ENCODE measurements around the gene CSK. TPM values are rescaled to one million over a fixed set of nuclear protein-coding genes. Genes with fewer than 3 reads are reported as not detected.

CSK gene
- total RNA-seq, 2 donors from 2014 or later, result 64.3 to 68.5 TPM

DNA sequence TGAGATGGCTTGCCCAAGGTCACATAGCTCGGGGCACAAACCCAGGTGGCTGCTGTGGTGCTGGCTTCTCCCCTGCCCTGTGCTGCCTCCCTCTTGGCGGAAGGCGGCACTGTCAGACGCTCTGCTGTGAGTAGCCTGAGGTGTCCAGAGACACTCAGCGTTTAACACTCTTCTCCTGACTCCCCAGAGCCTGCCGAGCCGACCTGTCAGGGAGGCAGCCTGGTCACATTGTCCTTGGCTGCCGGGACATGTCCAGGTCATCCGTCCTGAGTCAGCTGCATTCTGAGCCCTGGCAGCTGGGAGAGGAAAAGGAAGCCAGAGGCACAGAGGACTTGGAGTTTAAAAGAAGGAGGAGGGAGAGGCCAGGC lies 35.5 kb downstream of the CSK start:
- no peak overlapping the region for H3K4me3 ChIP-seq (ENCODE audit: low read length)
- H3K9ac ChIP-seq (ENCODE audit: extremely low read depth, low read length, poor library complexity, severe bottlenecking), result no peak overlapping the region
- peaks cover 9% of the 10 kb centered on the region for H3K4me1 ChIP-seq (ENCODE audit: control insufficient read depth, insufficient read depth, low read length)
- Mint-ChIP-seq H3K9me3 (no peaks in the 10 kb centered on the region), H3K27me3 (ENCODE audit: insufficient read depth) (peaks cover 2% of the 10 kb centered on the region), H3K4me1 (peaks cover 7% of the 10 kb centered on the region), H3K27ac (no peak overlapping the region), H3K4me3 (no peak overlapping the region), H3K36me3 (ENCODE audit: low read depth) (no peaks in the 10 kb centered on the region)
- no peak overlapping the region for H3K27ac ChIP-seq (ENCODE audit: low read depth, low read length)
- no peaks in the 10 kb centered on the region for H3K36me3 ChIP-seq (ENCODE audit: control insufficient read depth, insufficient read depth, low read length)
- H3K27me3 ChIP-seq (ENCODE audit: control insufficient read depth, insufficient read depth, low read length, poor library complexity, severe bottlenecking), result no peaks in the 10 kb centered on the region
- WGBS, 2 experiments (ENCODE audit: insufficient coverage in 1 of 2, insufficient read length in 1 of 2), result 64 to 68% methylated on average over 6 to 9 of the region's 9 CpGs
- H3K9me3 ChIP-seq (ENCODE audit: control insufficient read depth, low read length), result no peaks in the 10 kb centered on the region
- DNase-seq, result peak; percentile 76
- TF ChIP-seq, protein P1, sequence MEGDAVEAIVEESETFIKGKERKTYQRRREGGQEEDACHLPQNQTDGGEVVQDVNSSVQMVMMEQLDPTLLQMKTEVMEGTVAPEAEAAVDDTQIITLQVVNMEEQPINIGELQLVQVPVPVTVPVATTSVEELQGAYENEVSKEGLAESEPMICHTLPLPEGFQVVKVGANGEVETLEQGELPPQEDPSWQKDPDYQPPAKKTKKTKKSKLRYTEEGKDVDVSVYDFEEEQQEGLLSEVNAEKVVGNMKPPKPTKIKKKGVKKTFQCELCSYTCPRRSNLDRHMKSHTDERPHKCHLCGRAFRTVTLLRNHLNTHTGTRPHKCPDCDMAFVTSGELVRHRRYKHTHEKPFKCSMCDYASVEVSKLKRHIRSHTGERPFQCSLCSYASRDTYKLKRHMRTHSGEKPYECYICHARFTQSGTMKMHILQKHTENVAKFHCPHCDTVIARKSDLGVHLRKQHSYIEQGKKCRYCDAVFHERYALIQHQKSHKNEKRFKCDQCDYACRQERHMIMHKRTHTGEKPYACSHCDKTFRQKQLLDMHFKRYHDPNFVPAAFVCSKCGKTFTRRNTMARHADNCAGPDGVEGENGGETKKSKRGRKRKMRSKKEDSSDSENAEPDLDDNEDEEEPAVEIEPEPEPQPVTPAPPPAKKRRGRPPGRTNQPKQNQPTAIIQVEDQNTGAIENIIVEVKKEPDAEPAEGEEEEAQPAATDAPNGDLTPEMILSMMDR (conservative IDR thresholded peaks at IDR 0.05), result peak; percentile 53

DNA sequence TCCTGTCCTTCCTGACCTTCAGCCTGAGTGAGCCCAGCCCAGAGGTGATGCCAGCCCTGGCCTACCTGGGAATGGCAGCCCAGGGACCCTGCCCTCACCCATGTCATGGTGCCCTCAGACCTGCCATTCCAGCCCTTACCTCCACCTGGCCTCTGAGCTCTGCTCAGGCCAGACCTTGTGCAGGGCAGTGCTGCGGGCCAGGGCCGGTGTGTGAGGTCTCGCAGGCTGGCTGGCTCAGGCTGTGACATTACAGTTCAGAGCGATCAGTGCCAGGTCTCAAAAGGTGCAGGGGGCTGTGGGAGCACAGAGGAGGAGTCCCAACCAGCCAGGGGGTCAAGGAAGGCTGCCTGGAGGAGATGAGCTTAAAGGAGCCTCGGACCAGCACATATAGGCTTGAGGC lies 38.2 kb downstream of the CSK start:
- TF ChIP-seq, protein P1 (conservative IDR thresholded peaks at IDR 0.05), result no peak
- peaks cover 19% of the 10 kb centered on the region for H3K27me3 ChIP-seq (ENCODE audit: control insufficient read depth, insufficient read depth, low read length, poor library complexity, severe bottlenecking)
- H3K4me3 Mint-ChIP-seq, result no peak overlapping the region

DNA sequence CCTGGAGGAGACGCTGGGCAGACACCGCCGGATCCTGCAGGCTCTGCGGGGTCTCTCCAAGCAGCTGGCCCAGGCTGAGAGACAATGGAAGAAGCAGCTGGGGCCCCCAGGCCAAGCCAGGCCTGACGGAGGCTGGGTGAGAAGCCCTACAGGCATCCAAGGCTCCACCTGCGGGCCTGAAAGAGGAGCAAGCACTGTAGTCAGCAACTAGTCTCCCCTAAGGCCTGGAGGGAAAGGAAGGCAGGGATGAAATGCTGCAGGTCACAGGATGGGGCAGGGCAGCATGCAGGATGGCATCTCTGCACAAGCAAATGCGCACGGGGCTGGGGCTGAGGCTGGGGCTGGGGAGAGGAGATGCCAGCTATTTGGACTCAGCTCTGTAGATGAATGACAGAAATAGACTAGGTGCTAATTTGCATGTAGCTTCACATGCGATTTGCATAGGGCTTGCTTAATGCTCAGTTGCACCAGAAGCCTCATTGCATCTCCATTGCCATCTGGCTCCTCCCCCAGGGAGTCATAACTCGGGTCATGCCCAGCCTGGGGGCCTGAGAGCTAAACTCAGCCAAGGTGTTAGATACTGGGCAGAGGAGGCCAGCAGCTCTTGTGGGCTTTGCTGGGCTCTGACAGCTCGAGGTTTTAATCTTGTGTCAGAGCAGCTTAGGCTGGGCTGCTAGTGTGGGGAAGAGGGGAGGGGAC lies 39.4 kb downstream of the CSK start:
- Histone ChIP-seq H3K36me3 (ENCODE audit: control insufficient read depth, insufficient read depth, low read length) (no peaks in the 10 kb centered on the region), H3K9me3 (ENCODE audit: control insufficient read depth, low read length) (no peaks in the 10 kb centered on the region), H3K4me3 (ENCODE audit: low read length) (no peak overlapping the region), H3K9ac (ENCODE audit: extremely low read depth, low read length, poor library complexity, severe bottlenecking) (no peak overlapping the region), H3K4me1 (ENCODE audit: control insufficient read depth, insufficient read depth, low read length) (peaks cover 9% of the 10 kb centered on the region), H3K27me3 (ENCODE audit: control insufficient read depth, insufficient read depth, low read length, poor library complexity, severe bottlenecking) (peaks cover 31% of the 10 kb centered on the region), H3K27ac (ENCODE audit: low read depth, low read length) (peak overlapping the region; percentile 80)
- peaks cover 7% of the 10 kb centered on the region for H3K4me1 Mint-ChIP-seq
- WGBS, 2 experiments (ENCODE audit: insufficient coverage in 1 of 2, insufficient read length in 1 of 2), result 48 to 49% methylated on average over 6 to 11 of the region's 11 CpGs
- peaks cover 25% of the 10 kb centered on the region for H3K27me3 Mint-ChIP-seq (ENCODE audit: insufficient read depth)
- DNase-seq, result peak; percentile 65
- no peaks in the 10 kb centered on the region for H3K36me3 Mint-ChIP-seq (ENCODE audit: low read depth)
- no peaks in the 10 kb centered on the region for H3K9me3 Mint-ChIP-seq
- H3K27ac Mint-ChIP-seq, result no peak overlapping the region
- no peak overlapping the region for H3K4me3 Mint-ChIP-seq
- TF ChIP-seq, protein P1 (conservative IDR thresholded peaks at IDR 0.05), result no peak

More for the DNA sequence above, 38.2 kb downstream of the CSK start:
- no peak for DNase-seq
- H3K27me3 Mint-ChIP-seq (ENCODE audit: insufficient read depth), result peaks cover 14% of the 10 kb centered on the region
- Histone ChIP-seq H3K9ac (ENCODE audit: extremely low read depth, low read length, poor library complexity, severe bottlenecking) (no peak overlapping the region), H3K4me1 (ENCODE audit: control insufficient read depth, insufficient read depth, low read length) (peaks cover 9% of the 10 kb centered on the region), H3K9me3 (ENCODE audit: control insufficient read depth, low read length) (no peaks in the 10 kb centered on the region), H3K4me3 (ENCODE audit: low read length) (no peak overlapping the region), H3K27ac (ENCODE audit: low read depth, low read length) (no peak overlapping the region), H3K36me3 (ENCODE audit: control insufficient read depth, insufficient read depth, low read length) (no peaks in the 10 kb centered on the region)
- WGBS, 2 experiments (ENCODE audit: insufficient coverage in 1 of 2, insufficient read length in 1 of 2), result 95 to 97% methylated on average over 4 to 5 of the region's 5 CpGs
- no peaks in the 10 kb centered on the region for H3K36me3 Mint-ChIP-seq (ENCODE audit: low read depth)
- H3K4me1 Mint-ChIP-seq, result peaks cover 7% of the 10 kb centered on the region
- no peaks in the 10 kb centered on the region for H3K9me3 Mint-ChIP-seq
- no peak overlapping the region for H3K27ac Mint-ChIP-seq

Data from endodermal cell (in vitro differentiated cells).